GM12872 (cell line): ENCODE data around the gene SIRT3.
A peak's percentile ranks its signal among the peaks of the same experiment; 100 is the strongest.

Source experiments
- CTCF ChIP-seq: IDR thresholded peaks from 3 replicates; pipeline ENCODE4 v1.5.1; 2011; ENCODE audit warnings: low read depth, mild to moderate bottlenecking, low read length, moderate library complexity; ENCODE audit not compliant: insufficient read depth

SIRT3 gene

GRCh38 chr11:276219-276618 is 40.1 kb upstream of the SIRT3 start:
- no peak for TF ChIP-seq CTCF

- no peak for TF ChIP-seq CTCF
Measured at GRCh38 chr11:272931-273198, 36.7 kb upstream of the SIRT3 start.

- TF ChIP-seq CTCF, result no peak
Measured at GRCh38 chr11:272195-272930, 36.2 kb upstream of the SIRT3 start.

- no peak for TF ChIP-seq CTCF
Measured at GRCh38 chr11:271319-271715, 35.2 kb upstream of the SIRT3 start.

GRCh38 chr11:270451-271318 is 34.5 kb upstream of the SIRT3 start:
- TF ChIP-seq CTCF, result no peak

GRCh38 chr11:269146-269890 is 33.2 kb upstream of the SIRT3 start:
- no peak; the same call in 2 of the 3 replicates for TF ChIP-seq CTCF

- TF ChIP-seq CTCF, result 0 out of 3 replicates have a peak, but pooled peaks have one; percentile 7
Measured at GRCh38 chr11:268716-269145, 32.6 kb upstream of the SIRT3 start.
